ENCODE data around the gene ABI2.
A peak's percentile ranks its signal among the peaks of the same experiment; 100 is the strongest.
"Not testable (repeated sequence)": the region's sequence is repeated elsewhere in the genome, so short reads cannot be mapped to it uniquely, and the experiment has no call there.

Gene ABI2

GRCh38 chr2:203383038-203383437 is 54.8 kb downstream of the ABI2 start:
- no peak overlapping the region for H3K27ac ChIP-seq
- TF ChIP-seq CTCF (conservative IDR thresholded peaks at IDR 0.05) (no peak), ZFX (IDR thresholded peaks at IDR 0.05) (no peak)

GRCh38 chr2:203388153-203388552 is 60.0 kb downstream of the ABI2 start:
- H3K27ac ChIP-seq = not testable (repeated sequence)

GRCh38 chr2:203394519-203395227 is 66.5 kb downstream of the ABI2 start:
- H3K27ac ChIP-seq = no peak overlapping the region
- TF ChIP-seq CTCF (conservative IDR thresholded peaks at IDR 0.05) = peak; percentile 9; the same call in 1 of the 2 replicates
- TF ChIP-seq ZFX (IDR thresholded peaks at IDR 0.05) = no peak

- H3K27ac ChIP-seq = no peak overlapping the region
- TF ChIP-seq ZFX (IDR thresholded peaks at IDR 0.05) = no peak
- TF ChIP-seq CTCF (conservative IDR thresholded peaks at IDR 0.05) = no peak
These were observed 67.7 kb downstream of the ABI2 start for GRCh38 chr2:203395858-203396257.

- peak; percentile 28 for TF ChIP-seq CTCF (conservative IDR thresholded peaks at IDR 0.05)
- TF ChIP-seq ZFX (IDR thresholded peaks at IDR 0.05) = no peak
- no peak overlapping the region for H3K27ac ChIP-seq
These were observed 68.5 kb downstream of the ABI2 start for GRCh38 chr2:203396667-203397066.

- TF ChIP-seq CTCF (conservative IDR thresholded peaks at IDR 0.05) = no peak
- no peak for TF ChIP-seq ZFX (IDR thresholded peaks at IDR 0.05)
- H3K27ac ChIP-seq = no peak overlapping the region
These were observed 70.8 kb downstream of the ABI2 start for GRCh38 chr2:203399031-203399430.

- TF ChIP-seq ZFX (IDR thresholded peaks at IDR 0.05) (no peak), CTCF (conservative IDR thresholded peaks at IDR 0.05) (no peak)
- no peak overlapping the region for H3K27ac ChIP-seq
These were observed 72.8 kb downstream of the ABI2 start for GRCh38 chr2:203400805-203401585.

Measured in C4-2B (cell line).